Caco-2 (cell line): Measurements from ENCODE around the gene GALNTL6. TPM values are rescaled to one million over a fixed set of nuclear protein-coding genes. Genes with fewer than 3 reads are reported as not detected.

Source experiments
- BruUV-seq: library from RNA; stranded (reverse); fragments of 400-500 nt; replicated peaks from 2 replicates; lab custom pipeline; 2021; lab: Mats Ljungman, UMichigan
- CTCF ChIA-PET: fragments of 300-600 bp; sonication (Branson Sonifier 250); formaldehyde crosslinking; loops from one replicate; lab custom pipeline; 2022; ENCODE audit warnings: antibody characterized with exemption; lab: Charles Lee
- POLR2A ChIA-PET: fragments of 300-600 bp; sonication (Branson Sonifier 250); formaldehyde crosslinking; loops from one replicate; lab custom pipeline; 2022; ENCODE audit warnings: antibody characterized with exemption; lab: Charles Lee
- DNase-seq, 2 experiments: peaks; one replicate each; pipeline versions ENCODE4 v3.0.0 to v3.0.0-alpha.2; 2020 to 2022
- H3K27me3 ChIP-seq: replicated peaks from 2 replicates; pipeline ENCODE4 v1.6.0; 2011; ENCODE audit warnings: low read length; ENCODE audit not compliant: control insufficient read depth, insufficient read depth
- H3K36me3 ChIP-seq: 2 replicates; pipeline ENCODE4 v1.5.1; 2011; ENCODE audit warnings: low read length; ENCODE audit not compliant: control insufficient read depth, insufficient read depth
- H3K4me1 ChIP-seq: fragments of 250-450 bp; sonication (Bioruptor Pico); 2 replicates; pipeline ENCODE4 v1.5.1; 2020; ENCODE audit warnings: mild to moderate bottlenecking
- H3K4me3 ChIP-seq: 2 replicates; pipeline ENCODE4 v1.5.1; 2011; ENCODE audit warnings: low read depth, mild to moderate bottlenecking, control low read depth, low read length
- H3K9me3 ChIP-seq: fragments of 250-450 bp; sonication (Bioruptor Pico); 2 replicates; pipeline ENCODE4 v1.5.1; 2020; ENCODE audit warnings: mild to moderate bottlenecking, moderate library complexity
- H3K27ac Mint-ChIP-seq: one replicate; pipeline ENCODE4 v1.8.0; 2022; ENCODE audit warnings: mixed read lengths; ENCODE audit not compliant: unreplicated experiment
- H3K27me3 Mint-ChIP-seq: one replicate; pipeline ENCODE4 v1.8.0; 2022; ENCODE audit warnings: mixed read lengths; ENCODE audit not compliant: insufficient read depth, unreplicated experiment
- H3K36me3 Mint-ChIP-seq: one replicate; pipeline ENCODE4 v1.8.0; 2022; ENCODE audit warnings: mild to moderate bottlenecking, mixed read lengths; ENCODE audit not compliant: insufficient read depth, unreplicated experiment
- H3K4me1 Mint-ChIP-seq: one replicate; pipeline ENCODE4 v1.8.0; 2022; ENCODE audit warnings: low read depth, mixed read lengths; ENCODE audit not compliant: unreplicated experiment
- H3K4me3 Mint-ChIP-seq: one replicate; pipeline ENCODE4 v1.8.0; 2022; ENCODE audit warnings: mild to moderate bottlenecking, moderate library complexity, mixed read lengths; ENCODE audit not compliant: unreplicated experiment
- H3K9me3 Mint-ChIP-seq: one replicate; pipeline ENCODE4 v1.8.0; 2022; ENCODE audit warnings: mixed read lengths; ENCODE audit not compliant: unreplicated experiment
- CTCF ChIP-seq, 2 experiments: fragments of 200-600 bp in 1 of 2; IDR thresholded peaks; 1 replicate in 1 of 2; 2 replicates in 1 of 2; pipeline versions ENCODE4 v1.5.1 to v1.8.0; 2011 to 2022; ENCODE audit warnings: antibody characterized with exemption in 1 of 2, control low read depth in 1 of 2, inconsistent platforms in 1 of 2, low read depth in 1 of 2, low read length in 1 of 2, mild to moderate bottlenecking in 1 of 2, moderate library complexity in 1 of 2; ENCODE audit not compliant: insufficient read depth in 1 of 2, severe bottlenecking in 1 of 2, unreplicated experiment in 1 of 2
- intact Hi-C: fragments of 100-400 bp; cut with micrococcal nuclease; formaldehyde crosslinking; loops from one replicate; pipeline ENCODE4 v1.10.0; 2022; ENCODE audit not compliant: unreplicated experiment
- total RNA-seq: library from RNA; stranded (reverse); gene quantifications from 2 replicates; pipeline ENCODE4 v1.2.3, GENCODE V29; 2022

Gene GALNTL6
- total RNA-seq, 1 experiment from 2014 or later = not detected

- Mint-ChIP-seq H3K36me3 (no peaks in the 10 kb centered on the region), H3K27me3 (peaks cover 4% of the 10 kb centered on the region), H3K27ac (no peak overlapping the region), H3K9me3 (no peaks in the 10 kb centered on the region), H3K4me3 (no peak overlapping the region), H3K4me1 (no peaks in the 10 kb centered on the region)
- Histone ChIP-seq H3K4me3 (no peak overlapping the region), H3K9me3 (no peaks in the 10 kb centered on the region), H3K27me3 (no peaks in the 10 kb centered on the region), H3K36me3 (no peaks in the 10 kb centered on the region), H3K4me1 (no peaks in the 10 kb centered on the region)
- ChIA-PET POLR2A (no interaction called here), CTCF (no interaction called here)
- no TSS peak for BruUV-seq
- intact Hi-C loops = no loop called here
- no peak for DNase-seq
- TF ChIP-seq CTCF (IDR thresholded peaks at IDR 0.05; ENCODE audit: insufficient read depth in 1 of 2, low read depth in 1 of 2, low read length in 1 of 2, severe bottlenecking in 1 of 2, unreplicated experiment in 1 of 2) = no peak
These were observed 1233.6 kb downstream of the GALNTL6 start for GRCh38 chr4:173046818-173047217.

- H3K9me3 Mint-ChIP-seq = no peaks in the 10 kb centered on the region
- CTCF ChIA-PET = no interaction called here
- no peaks in the 10 kb centered on the region for H3K4me1 Mint-ChIP-seq
- H3K27me3 Mint-ChIP-seq = peaks cover 4% of the 10 kb centered on the region
- H3K4me3 ChIP-seq = no peak overlapping the region
- no peaks in the 10 kb centered on the region for H3K36me3 ChIP-seq
- no peaks in the 10 kb centered on the region for H3K9me3 ChIP-seq
- H3K36me3 Mint-ChIP-seq = no peaks in the 10 kb centered on the region
- POLR2A ChIA-PET = no interaction called here
- no peak for TF ChIP-seq CTCF (IDR thresholded peaks at IDR 0.05; ENCODE audit: insufficient read depth in 1 of 2, low read depth in 1 of 2, low read length in 1 of 2, severe bottlenecking in 1 of 2, unreplicated experiment in 1 of 2)
- intact Hi-C loops = no loop called here
- H3K27me3 ChIP-seq = no peaks in the 10 kb centered on the region
- no peaks in the 10 kb centered on the region for H3K4me1 ChIP-seq
- DNase-seq = no peak
- H3K4me3 Mint-ChIP-seq = no peak overlapping the region
- no peak overlapping the region for H3K27ac Mint-ChIP-seq
- no TSS peak for BruUV-seq
These were observed 1238.0 kb downstream of the GALNTL6 start for GRCh38 chr4:173051232-173051631.

- POLR2A ChIA-PET = no interaction called here
- Histone ChIP-seq H3K36me3 (no peaks in the 10 kb centered on the region), H3K4me1 (no peaks in the 10 kb centered on the region), H3K27me3 (no peaks in the 10 kb centered on the region), H3K9me3 (no peaks in the 10 kb centered on the region), H3K4me3 (no peak overlapping the region)
- Mint-ChIP-seq H3K36me3 (no peaks in the 10 kb centered on the region), H3K27me3 (peaks cover 4% of the 10 kb centered on the region), H3K4me1 (no peaks in the 10 kb centered on the region), H3K4me3 (no peak overlapping the region), H3K27ac (no peak overlapping the region), H3K9me3 (no peaks in the 10 kb centered on the region)
- CTCF ChIA-PET = no interaction called here
- no TSS peak for BruUV-seq
- intact Hi-C loops = no loop called here
- TF ChIP-seq CTCF (IDR thresholded peaks at IDR 0.05; ENCODE audit: insufficient read depth in 1 of 2, low read depth in 1 of 2, low read length in 1 of 2, severe bottlenecking in 1 of 2, unreplicated experiment in 1 of 2) = no peak
- DNase-seq = no peak
These were observed 1238.5 kb downstream of the GALNTL6 start for GRCh38 chr4:173051716-173052115.
